C4-2B (cell line): Measurements from ENCODE around the gene FAM78B.

Experiments used
- H3K27ac ChIP-seq: fragments of 450-650 bp; 2 replicates; pipeline ENCODE4 v1.5.1; 2017
- ZFX ChIP-seq: fragments of 450-650 bp; IDR thresholded peaks from 2 replicates; pipeline ENCODE4 v1.6.1; 2017
- TF ChIP-seq, protein P1 (sequence below): fragments of 450-650 bp; conservative IDR thresholded peaks from 2 replicates; pipeline ENCODE4 v1.5.1; 2017; ENCODE audit warnings: mild to moderate bottlenecking

The FAM78B gene

DNA sequence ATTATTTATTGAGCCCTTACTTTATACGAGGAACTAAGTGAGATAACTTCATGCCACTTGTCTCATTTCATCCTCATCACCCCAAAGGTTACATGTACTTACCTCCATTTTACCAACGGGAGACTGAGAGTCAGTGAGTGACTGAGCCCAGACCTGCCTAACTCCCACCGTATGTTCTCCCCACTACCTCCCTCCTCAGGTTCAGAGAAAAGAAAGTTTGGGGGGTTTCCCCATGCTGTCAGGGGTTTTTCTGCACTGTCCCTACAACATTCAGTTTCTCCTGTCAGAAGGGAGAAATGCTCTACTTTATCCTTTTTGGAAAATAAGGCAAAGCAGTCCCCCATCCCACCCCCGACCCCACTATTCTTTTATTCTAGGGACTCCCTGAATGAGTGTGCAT is 32.9 kb downstream of the FAM78B start:
- H3K27ac ChIP-seq, result no peak overlapping the region
- no peak for TF ChIP-seq ZFX
- TF ChIP-seq, protein P1, sequence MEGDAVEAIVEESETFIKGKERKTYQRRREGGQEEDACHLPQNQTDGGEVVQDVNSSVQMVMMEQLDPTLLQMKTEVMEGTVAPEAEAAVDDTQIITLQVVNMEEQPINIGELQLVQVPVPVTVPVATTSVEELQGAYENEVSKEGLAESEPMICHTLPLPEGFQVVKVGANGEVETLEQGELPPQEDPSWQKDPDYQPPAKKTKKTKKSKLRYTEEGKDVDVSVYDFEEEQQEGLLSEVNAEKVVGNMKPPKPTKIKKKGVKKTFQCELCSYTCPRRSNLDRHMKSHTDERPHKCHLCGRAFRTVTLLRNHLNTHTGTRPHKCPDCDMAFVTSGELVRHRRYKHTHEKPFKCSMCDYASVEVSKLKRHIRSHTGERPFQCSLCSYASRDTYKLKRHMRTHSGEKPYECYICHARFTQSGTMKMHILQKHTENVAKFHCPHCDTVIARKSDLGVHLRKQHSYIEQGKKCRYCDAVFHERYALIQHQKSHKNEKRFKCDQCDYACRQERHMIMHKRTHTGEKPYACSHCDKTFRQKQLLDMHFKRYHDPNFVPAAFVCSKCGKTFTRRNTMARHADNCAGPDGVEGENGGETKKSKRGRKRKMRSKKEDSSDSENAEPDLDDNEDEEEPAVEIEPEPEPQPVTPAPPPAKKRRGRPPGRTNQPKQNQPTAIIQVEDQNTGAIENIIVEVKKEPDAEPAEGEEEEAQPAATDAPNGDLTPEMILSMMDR, result no peak

DNA sequence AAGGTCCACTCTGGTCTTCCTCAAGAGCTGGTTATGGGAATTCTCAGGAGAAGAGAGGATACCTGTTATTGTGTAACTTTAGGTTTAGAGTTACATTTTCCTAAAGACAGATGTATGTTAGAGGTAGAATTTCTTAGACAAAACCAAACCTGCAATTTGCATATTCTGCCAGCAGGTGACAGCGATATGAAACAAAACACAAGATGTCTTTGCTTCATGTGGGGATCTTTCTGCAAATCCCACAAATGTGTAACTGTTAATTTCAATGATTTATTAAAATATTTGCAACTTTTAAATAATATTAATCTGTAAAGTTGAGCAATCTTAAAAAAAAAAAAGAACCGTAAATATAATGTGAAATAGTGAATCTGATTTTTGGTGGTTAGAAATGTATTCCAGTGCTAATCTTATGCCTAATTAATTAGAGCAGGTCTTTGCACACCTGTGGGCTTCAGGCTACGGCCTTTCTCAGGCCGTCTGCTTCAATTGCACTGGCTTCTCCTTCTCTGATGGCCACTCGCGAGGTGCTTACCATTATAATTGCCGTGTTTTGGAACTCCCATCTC is 33.4 kb downstream of the FAM78B start:
- TF ChIP-seq ZFX, result no peak
- TF ChIP-seq, protein P1, result peak; percentile 78
- no peak overlapping the region for H3K27ac ChIP-seq

DNA sequence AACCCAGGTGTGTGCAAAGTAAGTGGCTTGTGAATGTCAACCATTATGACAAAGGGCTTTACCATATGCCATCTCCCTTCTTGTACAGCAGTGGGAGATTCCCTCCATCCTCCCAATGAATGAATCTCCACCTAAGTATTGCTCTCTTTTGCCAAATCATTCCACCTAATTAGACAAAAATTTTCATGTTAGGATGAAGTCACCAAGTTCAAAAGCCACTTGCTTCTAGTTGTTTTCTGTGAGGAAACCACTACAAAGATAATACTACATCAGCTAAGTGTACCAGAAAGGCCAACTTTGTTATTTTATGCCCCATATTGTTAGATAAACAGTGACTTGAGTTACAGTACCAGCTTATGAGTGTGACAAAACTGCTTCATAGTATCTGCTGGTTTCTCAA is 34.3 kb downstream of the FAM78B start:
- H3K27ac ChIP-seq, result no peak overlapping the region
- TF ChIP-seq, protein P1, result no peak
- TF ChIP-seq ZFX, result no peak

DNA sequence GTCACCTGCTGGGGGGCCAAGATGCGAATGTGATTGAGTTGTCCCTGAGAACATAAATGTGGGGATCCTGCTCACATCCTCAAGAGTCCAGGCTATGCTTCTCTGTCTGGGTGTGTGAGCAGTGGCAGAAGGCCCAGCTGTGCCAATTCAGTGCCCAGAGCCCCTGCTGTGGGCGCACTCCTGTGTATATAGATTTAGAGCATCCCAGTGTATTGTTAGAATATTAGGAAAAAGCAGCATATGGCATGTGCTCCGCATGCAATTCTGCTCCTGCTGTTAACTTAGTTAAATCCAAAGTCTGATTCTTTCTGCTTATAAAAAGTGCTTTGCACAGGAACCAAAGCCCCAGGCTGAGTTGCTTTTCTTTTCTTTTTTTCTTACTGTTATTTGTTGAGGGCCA is 37.8 kb downstream of the FAM78B start:
- TF ChIP-seq, protein P1, result no peak
- no peak for TF ChIP-seq ZFX
- H3K27ac ChIP-seq, result no peak overlapping the region

DNA sequence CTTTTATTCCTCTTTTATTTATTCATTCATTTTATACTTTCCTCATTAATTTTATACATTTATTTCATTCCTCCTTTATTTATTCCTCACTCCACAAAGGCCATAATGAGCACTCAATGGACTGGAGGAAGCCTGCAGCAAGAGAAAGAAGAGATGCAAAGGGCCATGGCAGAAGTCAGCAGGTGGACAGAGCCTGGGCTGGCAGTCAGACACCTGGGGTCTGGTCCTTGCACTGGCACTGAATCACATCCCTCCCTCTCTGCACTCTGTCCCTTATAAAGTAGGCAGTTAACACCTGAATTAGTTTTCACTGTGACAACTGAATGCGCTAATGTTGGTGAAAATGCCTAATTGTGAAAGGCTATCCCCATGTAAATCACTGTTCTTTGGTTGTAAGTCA is 38.6 kb downstream of the FAM78B start:
- TF ChIP-seq ZFX, result no peak
- TF ChIP-seq, protein P1, result no peak
- no peak overlapping the region for H3K27ac ChIP-seq

DNA sequence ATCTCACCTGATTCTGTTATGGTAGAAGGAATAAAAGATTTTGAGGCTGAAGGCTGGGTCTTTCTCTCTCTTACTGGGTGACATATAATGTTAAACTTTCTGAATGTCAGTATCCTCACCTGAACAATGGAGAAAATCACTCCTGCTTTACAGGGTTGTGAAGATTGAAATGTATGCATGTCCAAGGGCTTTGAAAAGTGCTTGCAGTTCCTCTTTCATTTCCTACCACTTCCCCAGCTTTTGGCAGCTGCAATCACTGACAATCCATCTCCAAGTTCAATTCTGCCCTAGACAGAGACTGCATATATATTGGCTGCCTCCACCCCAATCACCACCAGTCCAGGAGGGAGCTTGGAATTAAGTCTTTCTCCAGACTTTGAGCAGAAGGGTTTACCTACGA is 39.8 kb downstream of the FAM78B start:
- H3K27ac ChIP-seq, result no peak overlapping the region

DNA sequence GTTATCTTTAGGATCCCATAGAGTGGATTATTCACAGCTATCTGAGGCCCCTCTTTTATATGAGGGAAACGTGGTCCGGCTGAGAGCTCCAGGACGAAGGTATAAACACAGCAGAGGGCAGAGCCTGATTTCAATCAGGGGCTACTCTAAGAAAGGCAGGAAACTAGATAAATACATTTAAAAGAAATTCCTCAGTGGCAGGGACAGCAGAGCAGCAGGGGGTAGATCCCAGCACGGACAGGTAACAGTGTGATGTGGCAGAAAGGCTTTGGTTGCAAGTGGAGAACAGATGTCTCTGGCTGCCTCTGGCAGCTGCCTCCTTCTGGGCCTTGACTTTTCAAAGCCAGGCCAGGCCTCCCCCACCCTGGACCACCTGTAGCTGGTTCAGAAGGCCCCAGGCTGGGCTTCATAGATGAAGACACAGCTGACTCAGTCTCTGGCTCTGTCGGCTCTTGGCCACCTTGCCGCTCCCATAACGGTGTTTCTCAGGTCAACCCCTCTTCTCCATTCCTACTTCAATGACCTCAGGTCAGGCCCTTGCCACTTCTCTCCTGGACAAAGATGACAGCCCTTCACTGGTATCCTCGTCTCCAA is 43.8 kb downstream of the FAM78B start:
- H3K27ac ChIP-seq, result no peak overlapping the region
- TF ChIP-seq, protein P1, result no peak
- TF ChIP-seq ZFX, result no peak

More for the DNA sequence above, 39.8 kb downstream of the FAM78B start:
- TF ChIP-seq, protein P1, result no peak
- TF ChIP-seq ZFX, result no peak
